GM21381 (cell line): ENCODE results near the gene NXPE3.
A peak's percentile ranks its signal among the peaks of the same experiment; 100 is the strongest.

Experiments
- ATAC-seq: cut with Tn5 transposase; IDR thresholded peaks from one replicate; pipeline ENCODE4 v1.9.1; 2021; ENCODE audit warnings: mild to moderate bottlenecking, moderate library complexity; ENCODE audit not compliant: unreplicated experiment

NXPE3 gene

GRCh38 chr3:101828276-101828675, 49.3 kb downstream of the NXPE3 start:
- ATAC-seq = no peak

GRCh38 chr3:101828691-101829436, 49.9 kb downstream of the NXPE3 start:
- peak; percentile 45 for ATAC-seq

GRCh38 chr3:101829437-101829830, 50.4 kb downstream of the NXPE3 start:
- ATAC-seq = no peak

- no peak for ATAC-seq
Observed at GRCh38 chr3:101829874-101830273, 50.9 kb downstream of the NXPE3 start.

GRCh38 chr3:101833446-101833974, 54.5 kb downstream of the NXPE3 start:
- ATAC-seq = no peak

GRCh38 chr3:101835676-101836075, 56.7 kb downstream of the NXPE3 start:
- no peak for ATAC-seq

GRCh38 chr3:101836160-101836559, 57.1 kb downstream of the NXPE3 start:
- ATAC-seq = no peak

GRCh38 chr3:101836652-101837598, 57.9 kb downstream of the NXPE3 start:
- no peak for ATAC-seq

GRCh38 chr3:101838691-101839090, 59.7 kb downstream of the NXPE3 start:
- ATAC-seq = no peak

GRCh38 chr3:101840066-101840465, 61.1 kb downstream of the NXPE3 start:
- no peak for ATAC-seq

GRCh38 chr3:101842245-101842934, 63.4 kb downstream of the NXPE3 start:
- no peak for ATAC-seq

- ATAC-seq = no peak
Observed at GRCh38 chr3:101842935-101843330, 63.9 kb downstream of the NXPE3 start.

- ATAC-seq = no peak
Observed at GRCh38 chr3:101845425-101845824, 66.4 kb downstream of the NXPE3 start.

GRCh38 chr3:101846709-101847108, 67.7 kb downstream of the NXPE3 start:
- ATAC-seq = no peak

- ATAC-seq = no peak
Observed at GRCh38 chr3:101847328-101847727, 68.3 kb downstream of the NXPE3 start.

- no peak for ATAC-seq
Observed at GRCh38 chr3:101848326-101848725, 69.3 kb downstream of the NXPE3 start.

- ATAC-seq = peak; percentile 73
Observed at GRCh38 chr3:101848754-101849713, 70.0 kb downstream of the NXPE3 start, which contains the start of gene NFKBIZ. Gene NFKBIZ, plus strand, starts transcription at chr3:101849514. Its CDS starts 115 bp downstream, at chr3:101849629.

GRCh38 chr3:101849714-101850245, 70.8 kb downstream of the NXPE3 start:
- peak; percentile 26 for ATAC-seq

- peak; percentile 25 for ATAC-seq
Observed at GRCh38 chr3:101850246-101851051, 71.4 kb downstream of the NXPE3 start.
